Stimulated activated CD8-positive, alpha-beta memory T cell treated with anti-CD3 and anti-CD28 coated beads, Interleukin-12 subunit alpha, Interleukin-12 subunit beta, amount 100 ng/mL, for 1 hour (primary cell): Measurements from ENCODE around the gene C5AR2.
"Not testable (repeated sequence)": the region's sequence is repeated elsewhere in the genome, so short reads cannot be mapped to it uniquely, and the experiment has no call there.

Source experiments
- DNase-seq: peaks from one replicate; pipeline ENCODE4 v3.0.0-alpha.2; 2020; ENCODE audit warnings: low read depth

Gene C5AR2

GRCh38 chr19:47363758-47364531 lies 32.0 kb downstream of the C5AR2 start:
- no peak for DNase-seq

- DNase-seq: not testable (repeated sequence)
These were observed 33.5 kb downstream of the C5AR2 start for GRCh38 chr19:47365455-47365854.

DNA sequence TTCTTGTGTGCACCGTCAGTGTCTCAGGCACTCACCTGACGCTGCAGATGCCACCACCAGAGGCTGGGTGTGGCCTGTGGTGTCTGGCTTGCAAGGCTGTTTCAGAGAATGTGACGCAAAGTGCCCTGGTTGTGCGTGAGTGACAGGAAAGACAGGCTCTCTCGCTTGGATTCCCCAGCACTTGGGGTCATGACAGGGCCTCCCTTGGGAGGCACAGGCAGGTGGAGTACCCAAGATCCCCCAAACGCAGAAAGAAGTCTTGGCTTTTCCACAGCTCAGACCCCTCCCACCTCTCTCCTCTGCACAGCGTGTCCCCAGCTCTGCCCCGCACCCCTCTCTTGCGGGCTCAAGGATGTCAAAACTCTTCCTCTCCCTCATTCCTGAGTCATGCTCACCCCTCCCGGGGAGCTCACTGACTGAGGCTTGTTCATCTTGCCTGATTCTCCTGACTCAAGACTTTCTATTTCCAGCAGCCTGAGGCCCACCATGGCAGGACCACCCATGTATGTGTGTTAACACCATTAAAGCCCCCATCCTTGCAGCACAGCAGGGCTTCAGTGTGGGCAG lies 38.2 kb downstream of the C5AR2 start:
- no peak for DNase-seq

DNA sequence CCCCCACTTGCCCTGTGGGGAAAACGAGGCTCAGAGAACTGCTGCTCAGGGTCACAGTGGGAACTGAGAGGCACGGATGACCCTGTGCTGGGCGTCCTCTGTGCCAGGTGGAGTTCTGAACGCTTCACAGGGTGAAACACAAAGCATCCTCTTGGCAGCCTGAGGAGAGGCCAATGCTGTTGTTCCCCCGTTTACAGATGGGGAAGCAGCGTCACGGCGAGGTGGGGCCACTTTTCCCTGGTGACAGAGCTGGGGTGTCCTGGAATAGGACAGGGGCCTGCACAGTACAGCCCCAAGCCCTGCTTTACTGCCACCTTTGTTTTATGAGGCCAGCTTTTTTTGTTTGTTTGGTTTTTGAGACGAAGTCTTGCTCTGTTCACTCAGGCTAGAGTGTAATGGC lies 39.3 kb downstream of the C5AR2 start:
- DNase-seq: no peak

GRCh38 chr19:47372603-47373002 lies 40.6 kb downstream of the C5AR2 start:
- DNase-seq: no peak

DNA sequence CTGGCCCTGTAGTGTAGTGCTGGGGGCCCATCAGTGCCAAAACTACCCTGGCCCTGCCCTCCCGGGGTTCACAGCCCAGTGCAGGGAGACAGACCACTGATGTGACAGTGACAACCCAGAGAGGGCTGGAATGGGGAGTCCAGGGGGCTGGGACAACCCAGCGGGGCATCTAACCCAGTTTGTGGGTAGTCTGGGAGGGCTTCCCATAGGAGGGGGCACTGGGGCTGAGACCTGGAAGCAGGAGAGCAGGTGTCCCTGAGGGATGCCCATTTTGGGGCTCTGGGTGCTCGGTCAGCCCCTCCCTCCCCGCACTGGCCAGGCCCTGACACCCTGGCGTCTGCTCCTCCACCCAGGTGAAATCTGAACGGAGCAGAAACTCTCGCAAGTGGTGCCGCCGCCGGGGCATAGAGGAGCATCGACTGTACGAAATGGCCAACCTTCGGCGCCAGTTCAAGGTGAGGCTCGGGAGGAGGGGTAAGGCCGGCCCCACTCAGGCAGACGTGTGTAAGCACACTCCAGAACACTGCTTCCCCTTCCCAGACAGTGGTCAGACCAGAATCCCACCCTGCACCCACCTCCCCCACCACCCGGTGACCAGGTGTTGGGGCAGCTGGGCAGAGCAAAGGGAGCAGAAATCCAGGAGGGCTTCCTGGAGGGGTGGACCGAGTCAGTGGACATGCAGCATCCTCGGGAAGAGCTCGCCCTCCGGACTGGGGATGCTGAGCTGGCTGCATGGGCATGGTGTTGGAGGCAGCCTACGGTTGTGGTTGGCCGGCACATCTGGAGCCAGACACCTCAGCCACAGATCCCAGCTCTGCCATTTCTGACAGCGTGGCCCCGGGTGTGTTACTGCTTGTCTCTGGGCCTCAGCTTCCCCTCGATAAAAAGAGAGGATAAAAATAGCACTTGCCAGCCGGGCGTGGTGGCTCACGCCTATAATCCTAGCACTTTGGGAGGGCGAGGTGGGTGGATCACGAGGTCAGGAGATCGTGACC lies 41.6 kb downstream of the C5AR2 start:
- no peak for DNase-seq

DNA sequence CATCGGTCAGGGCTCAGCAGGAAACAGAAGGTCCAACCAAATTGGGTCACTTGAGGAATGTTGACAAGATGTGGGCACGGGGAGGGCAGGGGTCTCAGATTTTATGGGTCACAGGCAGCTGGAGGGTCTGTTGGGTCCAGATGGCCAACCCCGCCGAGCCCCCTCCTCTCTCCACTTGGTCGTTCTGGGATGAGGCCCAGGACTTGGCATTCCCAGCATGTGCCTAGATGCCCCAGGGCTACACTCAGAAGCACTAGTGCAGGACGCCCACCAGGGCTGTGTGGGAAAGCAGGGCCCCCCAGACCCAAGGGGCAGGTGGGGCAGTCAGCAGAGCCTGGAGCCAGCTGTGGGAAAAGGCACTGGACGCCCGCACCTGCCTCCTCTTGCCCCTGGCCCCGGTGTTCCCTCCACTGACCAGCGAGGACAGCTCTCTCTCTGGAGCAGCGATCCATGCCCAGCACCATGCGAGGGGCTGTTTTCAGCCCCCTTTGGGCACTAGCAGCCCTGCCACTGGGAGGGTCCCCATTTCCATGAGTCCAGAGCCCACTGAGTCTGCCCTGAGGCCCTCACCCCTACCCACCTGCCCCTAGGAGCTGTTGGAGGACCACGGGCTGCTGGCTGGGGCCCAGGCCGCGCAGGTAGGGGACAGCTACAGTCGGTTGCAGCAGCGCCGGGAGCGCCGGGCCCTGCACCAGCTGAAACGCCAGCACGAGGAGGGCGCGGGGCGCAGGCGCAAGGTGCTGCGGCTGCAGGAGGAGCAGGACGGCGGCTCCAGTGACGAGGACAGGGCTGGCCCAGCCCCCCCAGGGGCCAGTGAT lies 43.1 kb downstream of the C5AR2 start:
- no peak for DNase-seq

DNA sequence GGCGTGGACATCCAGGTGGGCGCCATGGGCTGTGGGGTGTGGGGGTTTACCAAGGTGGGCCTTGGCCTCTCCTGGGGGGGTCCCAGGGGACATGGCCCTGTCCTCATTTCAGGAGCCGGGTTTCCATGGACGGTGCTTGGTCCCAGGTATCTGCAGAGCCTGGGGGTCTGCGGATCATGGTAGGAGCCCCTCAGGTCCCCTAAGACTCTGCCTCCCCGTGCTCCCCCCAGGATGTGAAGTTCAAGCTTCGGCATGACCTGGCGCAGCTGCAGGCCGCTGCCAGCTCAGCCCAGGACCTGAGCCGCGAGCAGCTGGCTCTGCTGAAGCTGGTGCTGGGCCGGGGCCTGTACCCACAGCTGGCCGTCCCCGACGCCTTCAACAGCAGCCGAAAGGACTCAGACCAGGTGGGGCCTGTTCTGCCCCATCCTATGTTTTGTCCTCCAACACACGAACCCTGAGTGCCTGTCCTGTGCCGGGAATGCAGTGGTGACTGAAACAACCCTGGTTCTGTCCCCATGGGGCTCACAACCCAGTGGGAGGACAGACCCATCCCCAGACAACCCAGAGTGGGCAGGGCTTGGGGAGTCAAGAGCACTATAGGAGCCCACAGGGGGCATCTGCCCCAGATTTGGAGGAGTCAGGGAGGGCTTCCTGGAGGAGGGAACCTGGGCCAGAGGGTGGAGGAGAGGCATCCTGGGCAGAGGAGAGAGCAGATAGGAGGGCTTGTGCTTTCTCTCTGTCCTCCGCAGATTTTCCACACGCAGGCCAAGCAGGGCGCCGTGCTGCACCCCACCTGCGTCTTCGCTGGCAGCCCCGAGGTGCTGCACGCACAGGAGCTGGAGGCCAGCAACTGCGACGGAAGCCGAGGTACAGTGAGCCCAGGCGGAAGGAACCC lies 44.0 kb downstream of the C5AR2 start:
- no peak for DNase-seq

DNA sequence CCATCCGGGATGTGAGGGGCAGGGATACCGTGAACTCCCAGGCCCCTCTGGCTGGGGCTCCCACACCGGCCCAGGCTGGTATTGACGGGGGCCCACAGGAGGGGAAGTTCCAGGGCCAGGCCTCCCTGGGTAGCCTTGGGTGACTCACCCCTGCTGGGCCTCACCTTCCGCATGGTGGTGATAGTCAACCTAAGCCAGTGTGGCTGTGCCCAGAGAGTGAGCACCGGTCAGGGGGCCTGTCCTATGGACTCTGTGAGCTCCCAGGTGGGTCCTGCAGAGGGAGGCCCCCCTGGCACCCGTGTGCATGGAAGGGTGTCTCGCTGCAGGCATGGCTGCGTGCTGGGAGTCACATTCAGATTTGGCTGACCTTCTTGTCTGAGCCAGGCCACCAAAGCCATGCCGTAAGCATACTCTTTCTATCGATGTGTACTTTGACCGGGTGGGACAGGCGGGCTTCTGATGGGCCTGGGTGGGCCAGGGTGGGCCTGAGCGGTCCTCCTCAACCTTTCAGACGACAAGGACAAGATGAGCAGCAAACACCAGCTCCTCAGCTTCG lies 44.7 kb downstream of the C5AR2 start:
- DNase-seq: no peak

DNA sequence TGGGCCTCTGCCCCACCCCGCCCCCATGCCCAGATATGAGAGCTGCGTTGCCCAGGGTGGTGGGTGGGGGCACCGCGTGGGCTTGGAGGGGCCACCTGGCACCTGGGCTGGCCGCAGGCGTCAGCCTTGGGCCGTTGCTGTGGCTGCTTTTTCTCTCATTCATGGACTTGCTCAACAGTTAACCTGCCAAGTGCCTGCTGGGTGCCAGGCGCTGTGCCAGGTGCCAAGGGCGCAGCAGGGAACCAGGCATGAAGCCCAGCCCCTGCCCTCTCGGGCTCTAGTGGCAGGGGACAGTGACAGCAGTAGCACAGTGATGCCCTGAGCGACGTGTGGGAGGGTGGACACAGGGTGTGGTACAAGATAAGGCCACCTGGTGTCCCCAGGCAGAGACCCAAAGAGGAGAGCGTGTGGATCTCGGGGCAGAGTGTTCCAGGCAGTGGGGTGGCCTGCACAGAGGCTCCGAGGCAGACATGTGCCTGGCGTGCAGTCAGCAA lies 45.3 kb downstream of the C5AR2 start:
- no peak for DNase-seq

DNA sequence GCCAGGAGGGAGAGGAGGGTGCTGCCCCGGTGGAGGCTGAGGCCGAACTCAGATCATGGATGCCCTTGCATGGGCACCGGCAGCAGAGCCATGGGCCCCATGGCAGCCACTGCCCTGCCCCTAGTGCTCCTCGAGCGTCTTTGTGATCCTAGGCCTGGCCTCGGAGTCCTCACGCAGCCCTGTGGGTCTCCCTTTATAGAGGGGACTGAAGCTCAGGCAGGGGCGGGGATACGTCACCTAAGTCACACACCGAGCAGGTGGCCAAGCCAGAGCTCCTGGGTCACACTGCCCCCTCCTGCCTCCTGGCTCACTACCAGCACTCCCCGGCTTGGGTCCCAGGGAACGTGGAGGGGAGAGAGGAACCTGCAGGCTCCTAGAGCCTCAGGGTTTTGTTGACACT lies 45.8 kb downstream of the C5AR2 start:
- no peak for DNase-seq

- DNase-seq: no peak
These were observed 46.3 kb downstream of the C5AR2 start for GRCh38 chr19:47378246-47378645.

GRCh38 chr19:47379381-47379938 lies 47.5 kb downstream of the C5AR2 start:
- no peak for DNase-seq

GRCh38 chr19:47380559-47380958 lies 48.6 kb downstream of the C5AR2 start:
- no peak for DNase-seq

GRCh38 chr19:47381121-47381520 lies 49.1 kb downstream of the C5AR2 start:
- DNase-seq: no peak

DNA sequence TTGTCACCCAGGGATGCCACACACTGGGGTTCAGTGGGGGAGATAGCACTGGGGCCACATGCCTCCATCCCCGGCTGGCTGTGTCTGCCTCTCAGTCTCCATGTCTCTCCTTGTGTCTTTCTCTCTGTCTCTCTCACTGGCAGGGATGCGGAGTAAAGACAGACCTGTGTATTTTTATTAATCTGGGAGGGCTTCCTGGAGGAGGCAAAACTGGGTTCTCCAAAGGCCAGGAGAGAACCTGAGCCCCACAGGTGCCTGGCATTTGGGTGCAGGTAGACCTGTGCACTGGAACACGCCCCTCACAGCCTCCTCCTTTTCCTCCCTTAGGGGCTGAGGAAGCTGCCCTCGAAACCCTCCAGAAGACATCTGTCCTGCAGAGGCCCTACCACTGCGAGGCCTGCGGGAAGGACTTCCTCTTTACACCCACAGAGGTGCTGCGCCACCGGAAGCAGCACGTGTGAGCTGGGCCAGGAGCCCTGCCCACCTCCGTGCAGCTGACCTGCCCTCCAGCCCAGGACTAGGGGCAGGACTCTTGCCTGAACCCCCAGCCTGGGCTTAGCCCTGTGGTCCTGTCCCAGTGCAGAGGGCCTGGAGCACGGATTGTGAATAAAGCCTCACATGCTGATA lies 49.8 kb downstream of the C5AR2 start:
- DNase-seq: peak; percentile 2

DNA sequence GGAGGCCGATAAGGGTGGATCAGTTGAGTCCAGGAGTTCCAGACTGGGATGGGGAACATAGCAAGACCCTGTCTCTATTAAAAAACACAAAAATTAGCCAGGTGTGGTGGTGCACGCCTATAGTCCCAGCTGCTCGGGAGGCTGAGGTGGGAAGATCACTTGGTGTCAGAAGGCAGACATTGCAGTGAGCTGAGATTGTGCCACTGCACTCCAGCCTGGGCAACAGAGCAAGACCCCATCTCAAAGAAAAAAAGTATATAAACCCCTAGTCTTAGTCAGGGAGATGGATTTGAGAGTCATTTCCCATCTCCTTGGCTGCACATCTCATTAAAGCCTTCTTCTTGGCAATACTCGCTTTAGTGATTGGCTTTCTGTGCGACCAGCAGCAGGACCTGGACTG lies 51.9 kb downstream of the C5AR2 start:
- DNase-seq: not testable (repeated sequence)

DNA sequence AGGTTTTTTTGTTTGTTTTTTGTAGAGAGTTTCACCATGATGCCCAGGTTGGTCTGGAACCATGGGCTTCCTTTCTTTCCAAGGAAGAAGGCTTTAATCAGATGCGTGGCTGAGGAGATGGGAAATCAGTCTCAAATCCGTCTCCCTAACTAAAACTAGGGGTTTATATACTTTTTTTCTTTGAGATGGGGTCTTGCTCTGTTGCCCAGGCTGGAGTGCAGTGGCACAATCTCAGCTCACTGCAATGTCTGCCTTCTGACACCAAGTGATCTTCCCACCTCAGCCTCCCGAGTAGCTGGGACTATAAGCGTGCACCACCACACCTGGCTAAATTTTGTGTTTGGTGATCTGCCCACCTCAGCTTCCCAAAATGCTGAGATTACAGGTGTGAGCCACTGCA lies 52.6 kb downstream of the C5AR2 start:
- not testable (repeated sequence) for DNase-seq

GRCh38 chr19:47386582-47386981 lies 54.6 kb downstream of the C5AR2 start:
- DNase-seq: not testable (repeated sequence)
